ENCODE data around the gene CH25H. TPM values are rescaled to one million over a fixed set of nuclear protein-coding genes. Genes with fewer than 3 reads are reported as not detected.
A peak's percentile ranks its signal among the peaks of the same experiment; 100 is the strongest.

CH25H gene
- polyA plus RNA-seq, 4 donors: 1.4 to 3.5 (median 2.3) TPM; not detected in 1

GRCh38 chr10:89163265-89163995 lies 43.7 kb downstream of the CH25H start:
- FAIRE-seq: no peak
- peak overlapping the region in 1 of 3 donors; percentile 80 for H3K27ac ChIP-seq (ENCODE audit: low read depth in 1 of 3, low read length in 2 of 3)
- H3K4me3 ChIP-seq (ENCODE audit: low read depth in 1 of 3, low read length in 3 of 3): no peak overlapping the region

GRCh38 chr10:89162596-89162995 lies 44.5 kb downstream of the CH25H start:
- DNase-seq (no peak), FAIRE-seq (no peak)
- no peaks in the 10 kb centered on the region for H3K9me3 ChIP-seq (ENCODE audit: control insufficient read depth in 2 of 2, insufficient read depth in 1 of 2, low read depth in 1 of 2, low read length in 1 of 2)
- H3K27ac ChIP-seq (ENCODE audit: low read depth in 1 of 3, low read length in 2 of 3): no peak overlapping the region
- H3K27me3 ChIP-seq (ENCODE audit: control insufficient read depth in 3 of 3, insufficient read depth in 3 of 3, low read length in 3 of 3): no peaks in the 10 kb centered on the region
- H3K4me3 ChIP-seq (ENCODE audit: low read depth in 1 of 3, low read length in 3 of 3): no peak overlapping the region
- no peaks in the 10 kb centered on the region for H3K36me3 ChIP-seq (ENCODE audit: control insufficient read depth in 3 of 3, insufficient read depth in 2 of 3, low read depth in 1 of 3, low read length in 3 of 3)
- peaks cover 0 to 3% (median 0%) of the 10 kb centered on the region in 3 donors for H3K4me1 ChIP-seq (ENCODE audit: control insufficient read depth in 3 of 3, insufficient read depth in 2 of 3, low read depth in 1 of 3, low read length in 2 of 3)

More at GRCh38 chr10:89163265-89163995, 43.7 kb downstream of the CH25H start:
- DNase-seq: peak; percentile 7 to 48
- WGBS, 3 donors: 43 to 74% (median 45%) methylated on average over 6 of the region's 6 CpGs
- H3K4me1 ChIP-seq (ENCODE audit: control insufficient read depth in 3 of 3, insufficient read depth in 2 of 3, low read depth in 1 of 3, low read length in 2 of 3): peaks cover 0 to 3% (median 0%) of the 10 kb centered on the region in 3 donors
- H3K36me3 ChIP-seq (ENCODE audit: control insufficient read depth in 3 of 3, insufficient read depth in 2 of 3, low read depth in 1 of 3, low read length in 3 of 3): no peaks in the 10 kb centered on the region
- no peaks in the 10 kb centered on the region for H3K9me3 ChIP-seq (ENCODE audit: control insufficient read depth in 2 of 2, insufficient read depth in 1 of 2, low read depth in 1 of 2, low read length in 1 of 2)
- peaks cover 0 to 3% (median 0%) of the 10 kb centered on the region in 3 donors for H3K27me3 ChIP-seq (ENCODE audit: control insufficient read depth in 3 of 3, insufficient read depth in 3 of 3, low read length in 3 of 3)

- Histone ChIP-seq H3K36me3 (ENCODE audit: control insufficient read depth in 3 of 3, insufficient read depth in 2 of 3, low read depth in 1 of 3, low read length in 3 of 3) (no peaks in the 10 kb centered on the region), H3K9me3 (ENCODE audit: control insufficient read depth in 2 of 2, insufficient read depth in 1 of 2, low read depth in 1 of 2, low read length in 1 of 2) (no peaks in the 10 kb centered on the region), H3K27me3 (ENCODE audit: control insufficient read depth in 3 of 3, insufficient read depth in 3 of 3, low read length in 3 of 3) (peaks cover 0 to 2% (median 0%) of the 10 kb centered on the region in 3 donors), H3K4me1 (ENCODE audit: control insufficient read depth in 3 of 3, insufficient read depth in 2 of 3, low read depth in 1 of 3, low read length in 2 of 3) (peaks cover 0 to 3% (median 0%) of the 10 kb centered on the region in 3 donors), H3K4me3 (ENCODE audit: low read depth in 1 of 3, low read length in 3 of 3) (no peak overlapping the region), H3K27ac (ENCODE audit: low read depth in 1 of 3, low read length in 2 of 3) (no peak overlapping the region)
- DNase-seq: no peak
- 88 to 95% (median 93%) methylated on average over 1 of the region's 1 CpG for WGBS, 3 donors
- FAIRE-seq: no peak
These were observed 46.8 kb downstream of the CH25H start for GRCh38 chr10:89160339-89160738.

GRCh38 chr10:89159761-89160160 lies 47.4 kb downstream of the CH25H start:
- no peak overlapping the region for H3K4me3 ChIP-seq (ENCODE audit: low read depth in 1 of 3, low read length in 3 of 3)
- H3K27me3 ChIP-seq (ENCODE audit: control insufficient read depth in 3 of 3, insufficient read depth in 3 of 3, low read length in 3 of 3): peaks cover 0 to 4% (median 0%) of the 10 kb centered on the region in 3 donors
- FAIRE-seq: no peak
- H3K27ac ChIP-seq (ENCODE audit: low read depth in 1 of 3, low read length in 2 of 3): no peak overlapping the region
- H3K36me3 ChIP-seq (ENCODE audit: control insufficient read depth in 3 of 3, insufficient read depth in 2 of 3, low read depth in 1 of 3, low read length in 3 of 3): no peaks in the 10 kb centered on the region
- H3K9me3 ChIP-seq (ENCODE audit: control insufficient read depth in 2 of 2, insufficient read depth in 1 of 2, low read depth in 1 of 2, low read length in 1 of 2): no peaks in the 10 kb centered on the region
- H3K4me1 ChIP-seq (ENCODE audit: control insufficient read depth in 3 of 3, insufficient read depth in 2 of 3, low read depth in 1 of 3, low read length in 2 of 3): peaks cover 0 to 3% (median 0%) of the 10 kb centered on the region in 3 donors
- no peak for DNase-seq
- WGBS, 3 donors: 92 to 100% (median 94%) methylated on average over 1 of the region's 1 CpG

GRCh38 chr10:89159316-89159715 lies 47.8 kb downstream of the CH25H start:
- peaks cover 0 to 4% (median 0%) of the 10 kb centered on the region in 3 donors for H3K27me3 ChIP-seq (ENCODE audit: control insufficient read depth in 3 of 3, insufficient read depth in 3 of 3, low read length in 3 of 3)
- no peak overlapping the region for H3K4me3 ChIP-seq (ENCODE audit: low read depth in 1 of 3, low read length in 3 of 3)
- no peak for FAIRE-seq
- H3K4me1 ChIP-seq (ENCODE audit: control insufficient read depth in 3 of 3, insufficient read depth in 2 of 3, low read depth in 1 of 3, low read length in 2 of 3): peaks cover 0 to 2% (median 0%) of the 10 kb centered on the region in 3 donors
- DNase-seq: no peak
- no peak overlapping the region for H3K27ac ChIP-seq (ENCODE audit: low read depth in 1 of 3, low read length in 2 of 3)
- no peaks in the 10 kb centered on the region for H3K36me3 ChIP-seq (ENCODE audit: control insufficient read depth in 3 of 3, insufficient read depth in 2 of 3, low read depth in 1 of 3, low read length in 3 of 3)
- H3K9me3 ChIP-seq (ENCODE audit: control insufficient read depth in 2 of 2, insufficient read depth in 1 of 2, low read depth in 1 of 2, low read length in 1 of 2): no peaks in the 10 kb centered on the region

- Histone ChIP-seq H3K36me3 (ENCODE audit: control insufficient read depth in 3 of 3, insufficient read depth in 2 of 3, low read depth in 1 of 3, low read length in 3 of 3) (no peaks in the 10 kb centered on the region), H3K27ac (ENCODE audit: low read depth in 1 of 3, low read length in 2 of 3) (no peak overlapping the region), H3K4me3 (ENCODE audit: low read depth in 1 of 3, low read length in 3 of 3) (no peak overlapping the region), H3K27me3 (ENCODE audit: control insufficient read depth in 3 of 3, insufficient read depth in 3 of 3, low read length in 3 of 3) (peaks cover 0 to 4% (median 0%) of the 10 kb centered on the region in 3 donors), H3K9me3 (ENCODE audit: control insufficient read depth in 2 of 2, insufficient read depth in 1 of 2, low read depth in 1 of 2, low read length in 1 of 2) (no peaks in the 10 kb centered on the region), H3K4me1 (ENCODE audit: control insufficient read depth in 3 of 3, insufficient read depth in 2 of 3, low read depth in 1 of 3, low read length in 2 of 3) (no peaks in the 10 kb centered on the region)
- no peak for DNase-seq
- no peak for FAIRE-seq
These were observed 48.7 kb downstream of the CH25H start for GRCh38 chr10:89158446-89158845.

GRCh38 chr10:89156161-89156835 lies 50.8 kb downstream of the CH25H start:
- 76 to 84% (median 81%) methylated on average over 5 of the region's 5 CpGs for WGBS, 3 donors
- Histone ChIP-seq H3K9me3 (ENCODE audit: control insufficient read depth in 2 of 2, insufficient read depth in 1 of 2, low read depth in 1 of 2, low read length in 1 of 2) (no peaks in the 10 kb centered on the region), H3K27me3 (ENCODE audit: control insufficient read depth in 3 of 3, insufficient read depth in 3 of 3, low read length in 3 of 3) (peaks cover 0 to 4% (median 0%) of the 10 kb centered on the region in 3 donors), H3K36me3 (ENCODE audit: control insufficient read depth in 3 of 3, insufficient read depth in 2 of 3, low read depth in 1 of 3, low read length in 3 of 3) (no peaks in the 10 kb centered on the region), H3K4me3 (ENCODE audit: low read depth in 1 of 3, low read length in 3 of 3) (no peak overlapping the region), H3K27ac (ENCODE audit: low read depth in 1 of 3, low read length in 2 of 3) (no peak overlapping the region), H3K4me1 (ENCODE audit: control insufficient read depth in 3 of 3, insufficient read depth in 2 of 3, low read depth in 1 of 3, low read length in 2 of 3) (no peaks in the 10 kb centered on the region)
- FAIRE-seq (no peak), DNase-seq (no peak)
